ENCODE data around the gene GASK1B.

Gene GASK1B

DNA sequence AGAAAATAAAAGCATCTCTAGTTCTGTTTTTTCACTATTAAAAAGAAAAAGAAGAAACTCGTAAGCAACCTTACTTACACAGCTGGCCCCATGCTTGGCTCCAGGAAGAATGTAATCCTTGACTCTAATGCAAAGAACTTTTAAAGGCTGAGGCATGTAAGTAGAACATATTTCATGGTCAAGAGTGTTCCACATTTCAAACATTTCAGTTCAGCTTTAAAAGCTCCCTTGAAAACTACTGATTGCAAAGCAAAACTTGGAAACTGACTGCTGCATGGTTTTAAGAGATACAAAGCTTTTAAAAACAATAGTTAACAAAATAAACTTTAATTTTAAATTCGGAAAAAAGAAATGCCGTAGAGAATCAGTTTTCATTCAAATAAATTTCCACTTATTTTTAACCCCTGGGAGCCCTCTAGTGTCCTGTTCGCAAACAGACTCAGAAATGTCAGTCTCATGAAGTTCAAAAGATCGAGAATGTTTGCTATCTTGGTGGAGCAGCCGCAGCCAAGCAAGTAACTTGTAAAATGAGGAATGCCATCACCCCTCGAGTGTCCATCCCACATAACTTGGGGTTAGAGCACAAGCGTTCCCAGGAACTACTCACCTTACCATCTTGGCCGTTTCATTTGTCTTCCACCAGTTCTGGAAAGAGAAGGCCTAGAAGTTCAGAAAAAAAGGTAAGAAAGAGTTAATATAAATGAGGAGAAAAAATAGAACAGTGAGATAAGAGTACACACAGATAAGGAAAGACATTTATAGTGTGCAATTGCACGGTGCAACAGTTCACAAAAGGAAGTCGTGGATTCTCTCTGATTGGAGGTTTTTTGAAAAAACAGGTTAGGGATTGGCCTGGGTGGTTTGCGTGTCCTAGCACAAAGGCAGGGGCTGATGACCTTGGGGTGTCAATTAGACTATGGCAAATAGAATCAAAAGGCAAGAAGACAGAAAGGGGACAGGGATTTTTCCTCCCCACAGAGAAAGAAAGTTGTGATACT, at the start of gene GASK1B:
TSS of gene GASK1B (minus strand) at position 765 of the 998 bp plus-strand sequence. CDS start 1,650 bp downstream, outside the sequence.
- DNase-seq (ENCODE audit: low read depth, low spot score): peak; percentile 47

DNA sequence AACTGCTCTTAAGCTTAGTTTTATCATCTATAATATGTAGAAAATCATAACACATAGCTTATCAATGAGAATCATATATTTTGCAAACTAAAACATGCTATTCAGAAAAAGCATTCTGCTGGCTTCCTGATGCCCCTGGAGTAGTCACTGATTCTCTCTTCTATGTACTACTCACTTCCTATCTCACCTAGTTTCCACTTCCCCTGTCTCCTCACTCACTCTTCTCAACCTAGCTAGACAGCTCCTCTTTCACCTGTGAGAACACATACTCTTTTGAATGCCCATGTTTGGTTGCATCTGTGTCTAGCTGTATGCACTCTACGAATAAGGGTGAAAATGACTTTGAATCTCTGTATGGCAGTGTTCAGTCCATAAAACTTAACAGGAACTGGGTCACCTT, 46.8 kb upstream of the GASK1B start:
- DNase-seq (ENCODE audit: low read depth, low spot score): no peak

DNA sequence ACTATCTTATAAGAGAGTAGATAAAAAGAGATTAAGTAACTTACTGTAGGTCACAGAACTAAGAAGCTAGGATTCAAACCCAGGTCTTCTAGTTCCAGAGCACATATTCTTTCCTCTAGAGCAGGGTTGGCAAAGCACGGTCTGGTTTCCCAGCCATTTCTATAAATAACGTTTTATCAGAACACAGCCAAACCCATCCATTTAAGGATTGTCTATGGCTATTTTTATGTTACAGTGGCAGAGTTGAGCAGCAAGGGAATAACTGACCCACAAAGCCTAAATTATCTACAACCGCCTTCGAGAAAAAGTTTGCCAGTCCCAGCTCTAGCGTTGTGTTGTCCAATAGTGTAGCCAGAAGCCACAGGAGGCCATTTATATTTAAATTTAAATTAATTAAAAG, 44.9 kb upstream of the GASK1B start:
- DNase-seq (ENCODE audit: low read depth, low spot score): no peak

- DNase-seq (ENCODE audit: low read depth, low spot score): no peak
Measured at GRCh38 chr4:158214856-158215255, 42.0 kb upstream of the GASK1B start.

GRCh38 chr4:158213466-158213865, 40.6 kb upstream of the GASK1B start:
- no peak for DNase-seq (ENCODE audit: low read depth, low spot score)

DNA sequence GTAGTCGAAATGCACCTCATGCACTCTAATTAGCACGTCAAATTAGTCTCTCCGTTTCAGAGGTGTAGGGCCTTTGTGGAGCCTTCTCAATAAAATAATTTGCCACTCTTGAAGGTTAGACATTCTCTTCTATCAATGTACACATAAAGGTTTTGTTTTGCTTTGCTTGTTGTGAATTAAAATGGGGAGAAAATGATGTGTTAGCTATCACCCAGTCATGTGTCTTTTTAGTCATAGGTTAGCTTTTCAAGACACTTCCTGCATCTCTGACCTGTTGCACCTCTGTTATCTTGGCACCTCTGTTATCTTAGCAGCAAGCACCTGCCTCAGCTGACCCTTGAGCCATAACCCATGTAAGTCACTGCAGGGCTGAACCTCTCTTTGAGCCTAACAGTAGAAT, 38.4 kb upstream of the GASK1B start:
- no peak for DNase-seq (ENCODE audit: low read depth, low spot score)

- DNase-seq (ENCODE audit: low read depth, low spot score): peak; percentile 96
Measured at GRCh38 chr4:158209825-158210807, 37.3 kb upstream of the GASK1B start, which contains the start of gene TMEM144. TSS of gene TMEM144 (plus strand) at chr4:158210486. CDS start at chr4:158212668, 2,182 bp downstream.

DNA sequence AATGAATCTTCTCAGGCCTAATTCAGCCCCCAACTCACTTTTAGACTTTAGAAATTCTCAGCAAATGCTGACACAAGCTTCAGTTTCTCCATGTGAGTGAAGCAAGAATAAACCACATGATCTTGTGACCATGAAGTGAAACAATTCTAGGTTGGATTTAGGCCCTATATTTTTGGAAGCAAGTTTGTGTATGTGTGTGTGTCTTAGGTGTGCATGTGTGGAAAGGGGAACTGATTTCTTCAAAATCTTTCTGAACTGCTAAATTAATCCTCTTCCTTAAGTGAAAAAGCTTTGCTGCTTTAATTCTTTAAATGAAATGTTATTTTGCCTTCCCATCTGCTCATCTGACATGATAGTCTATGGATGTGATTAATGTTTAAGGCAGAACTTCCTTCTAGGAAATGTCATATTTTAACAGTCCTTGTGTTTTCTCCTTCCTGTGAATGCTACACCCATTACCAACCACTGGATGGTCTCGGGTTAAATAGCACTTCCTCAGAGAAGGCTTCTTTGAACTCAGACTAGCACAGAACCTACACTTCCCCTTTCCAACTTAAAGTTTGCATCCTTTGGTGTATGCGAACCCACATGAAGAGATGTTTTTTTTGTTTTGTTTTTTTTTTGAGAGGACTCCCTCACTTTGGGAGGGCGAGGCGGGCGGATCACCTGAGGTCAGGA, 36.3 kb upstream of the GASK1B start:
- DNase-seq (ENCODE audit: low read depth, low spot score): peak; percentile 2

GRCh38 chr4:158203929-158204328, 31.1 kb upstream of the GASK1B start:
- no peak for DNase-seq (ENCODE audit: low read depth, low spot score)

- DNase-seq (ENCODE audit: low read depth, low spot score): no peak
Measured at GRCh38 chr4:158203436-158203835, 30.6 kb upstream of the GASK1B start.

DNA sequence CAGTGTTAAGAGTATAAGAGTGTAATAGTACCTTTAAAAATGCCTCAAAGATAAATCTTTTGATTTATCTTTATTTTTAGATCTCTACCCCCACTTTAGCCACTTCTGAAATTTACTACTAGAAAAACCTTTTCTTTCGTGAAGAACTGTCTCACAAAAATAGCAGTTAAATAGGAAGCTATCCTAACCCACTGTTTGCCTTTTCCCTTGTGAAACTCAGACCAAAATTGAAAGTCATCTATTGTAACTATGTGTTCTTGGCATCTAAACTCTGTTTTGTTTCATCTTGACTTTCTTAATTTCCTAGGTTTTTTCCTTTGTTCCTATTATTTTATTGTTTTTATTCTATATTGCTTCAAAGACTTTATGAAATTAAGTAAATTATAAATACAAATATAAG, 29.7 kb upstream of the GASK1B start:
- no peak for DNase-seq (ENCODE audit: low read depth, low spot score)

DNA sequence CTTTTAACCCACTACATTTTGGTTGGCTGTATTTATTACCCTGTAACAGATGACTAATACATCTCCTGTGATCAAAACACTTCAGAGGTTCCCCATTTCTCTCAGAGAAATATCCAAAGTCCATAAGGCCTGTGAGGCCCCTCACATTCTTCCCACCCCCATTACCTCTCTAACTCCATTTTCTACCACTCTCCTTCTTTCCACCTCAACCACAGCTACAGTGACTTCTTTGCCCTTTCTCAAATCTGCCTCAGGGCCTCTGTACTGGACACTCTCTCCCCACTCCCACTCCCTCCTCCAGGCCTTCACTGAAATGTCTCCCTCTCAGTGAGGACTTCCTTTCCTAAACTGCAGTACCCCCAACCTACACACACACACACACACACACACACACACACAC, 29.1 kb upstream of the GASK1B start:
- DNase-seq (ENCODE audit: low read depth, low spot score): no peak

- DNase-seq (ENCODE audit: low read depth, low spot score): no peak
Measured at GRCh38 chr4:158201322-158201721, 28.5 kb upstream of the GASK1B start.

DNA sequence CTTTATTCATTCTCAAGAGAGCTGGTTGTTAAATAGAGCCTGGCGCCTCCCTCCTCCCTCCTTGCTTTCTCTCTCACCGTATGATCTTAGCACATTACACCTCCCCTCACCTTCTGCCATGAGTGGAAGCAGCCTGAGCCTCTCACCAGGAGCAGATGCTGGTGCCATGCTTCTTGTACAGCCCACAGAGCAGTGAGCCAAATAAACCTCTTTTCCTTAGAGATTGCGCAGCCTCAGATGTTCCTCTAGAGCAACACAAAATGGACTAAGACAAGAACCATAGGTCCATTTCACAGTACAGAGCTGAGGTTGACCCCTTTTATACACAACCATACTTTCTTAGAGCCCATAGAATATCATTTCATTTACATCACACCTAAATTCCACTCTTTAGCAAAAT, 27.4 kb upstream of the GASK1B start:
- no peak for DNase-seq (ENCODE audit: low read depth, low spot score)

DNA sequence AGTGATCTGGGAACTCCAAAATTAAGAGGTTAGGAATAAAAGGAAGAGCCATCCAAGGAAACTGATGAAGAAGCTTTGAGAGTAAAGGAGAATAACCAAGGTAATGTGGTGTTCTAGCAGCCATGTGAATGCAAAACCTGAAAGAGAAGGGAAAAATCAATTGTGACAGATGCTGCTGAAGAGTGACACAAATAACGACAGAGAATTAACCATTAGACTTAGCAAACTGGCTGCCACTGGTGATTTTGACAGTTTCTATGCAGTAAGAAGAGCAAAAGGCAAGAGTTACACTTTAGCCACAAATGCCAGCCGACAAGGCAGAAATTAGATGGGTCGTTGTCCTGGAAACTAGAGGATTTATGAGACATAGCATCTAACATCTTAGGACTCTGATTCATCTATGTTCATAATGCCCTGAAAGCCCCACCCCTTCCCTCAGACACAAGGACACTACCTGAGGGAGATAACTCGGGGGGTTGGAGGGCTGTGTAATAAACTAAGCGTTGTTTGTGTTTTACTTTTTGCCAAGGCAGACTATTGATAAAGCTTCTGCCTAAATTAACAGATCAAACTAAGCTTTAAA, 24.5 kb upstream of the GASK1B start:
- no peak for DNase-seq (ENCODE audit: low read depth, low spot score)

DNA sequence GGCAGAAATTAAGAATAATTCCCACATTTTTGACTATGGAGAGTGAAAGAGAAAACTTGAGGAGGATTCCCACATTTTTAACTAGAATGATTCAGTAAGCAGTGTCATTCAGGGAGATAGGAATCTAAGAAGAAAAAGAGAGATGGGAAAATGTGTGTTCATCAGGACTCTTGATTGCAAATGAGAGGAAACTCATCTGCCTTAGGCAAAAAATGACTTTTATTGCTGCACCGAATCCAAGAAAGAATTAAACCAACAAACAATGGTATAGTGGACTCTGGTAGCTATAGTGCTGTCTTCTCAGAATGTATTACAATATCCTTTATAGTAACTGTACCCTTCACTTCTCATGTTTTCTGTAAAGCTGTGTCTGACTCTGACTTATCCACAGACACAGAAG, 22.5 kb upstream of the GASK1B start:
- DNase-seq (ENCODE audit: low read depth, low spot score): no peak

GRCh38 chr4:158193171-158193749, 20.4 kb upstream of the GASK1B start:
- DNase-seq (ENCODE audit: low read depth, low spot score): no peak

- no peak for DNase-seq (ENCODE audit: low read depth, low spot score)
Measured at GRCh38 chr4:158192439-158193158, 19.8 kb upstream of the GASK1B start.

DNA sequence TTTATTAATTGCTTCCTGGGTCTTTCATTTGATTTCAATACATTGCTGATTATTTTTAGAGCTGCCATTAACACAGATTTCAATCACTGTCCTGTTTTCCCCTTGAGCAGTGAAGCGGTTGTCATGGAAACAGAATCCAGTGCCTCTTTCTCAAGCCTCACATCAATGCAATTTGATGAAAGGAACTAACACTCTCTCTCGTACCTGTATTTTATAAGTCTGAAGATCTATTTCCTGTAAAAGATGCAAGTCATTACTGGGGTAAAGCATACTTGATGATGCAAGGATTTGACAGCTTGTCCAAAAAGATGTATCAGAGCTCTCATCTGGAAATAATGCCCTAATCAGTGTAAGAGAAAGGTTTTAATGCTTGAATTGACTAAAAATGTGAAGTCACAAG, 17.9 kb upstream of the GASK1B start:
- DNase-seq (ENCODE audit: low read depth, low spot score): no peak

- no peak for DNase-seq (ENCODE audit: low read depth, low spot score)
Measured at GRCh38 chr4:158189422-158189821, 16.6 kb upstream of the GASK1B start.
